HepG2 (cell line): ENCODE measurements around the gene SETD1B. TPM values are rescaled to one million over a fixed set of nuclear protein-coding genes. Genes with fewer than 3 reads are reported as not detected.
A peak's percentile ranks its signal among the peaks of the same experiment; 100 is the strongest.

Experiments used
- ATAC-seq: fragments of 200-7000 bp; cut with Tn5 transposase; 3 replicates; pipeline ENCODE4 v1.9.1; 2020; ENCODE audit warnings: mild to moderate bottlenecking, moderate library complexity
- BruUV-seq: library from RNA; stranded (reverse); fragments of 400-500 nt; replicated peaks from 2 replicates; lab custom pipeline; 2021; lab: Mats Ljungman, UMichigan
- CTCF ChIA-PET: fragments of 300-600 bp; formaldehyde crosslinking; extraction: SDS; loops from one replicate; lab custom pipeline; 2021; ENCODE audit warnings: low total read pairs, inconsistent platforms, low intra/inter-chr PET ratio; lab: Yijun Ruan, JAX
- POLR2A ChIA-PET: fragments of 350-600 bp; sonication (Branson Sonifier 250); formaldehyde crosslinking; loops from one replicate; lab custom pipeline; 2020; ENCODE audit warnings: antibody characterized with exemption, inconsistent platforms; lab: Yijun Ruan, JAX
- DNase-seq: peaks from one replicate; pipeline ENCODE4 v3.0.0-alpha.2; 2015; ENCODE audit warnings: low spot score
- FAIRE-seq: peaks from 3 replicates; lab custom pipeline; 2011; peaks lifted over from hg19 to GRCh38; lab: Jason Lieb, UNC
- H2AFZ ChIP-seq: one replicate; pipeline ENCODE4 v1.6.1; 2011; ENCODE audit warnings: low read length, inconsistent platforms
- H3K27ac ChIP-seq: fragments of 300-600 bp; 3 replicates; pipeline ENCODE4 v1.8.0; 2011; ENCODE audit warnings: mixed run types, mild to moderate bottlenecking, mixed read lengths, low read length, inconsistent platforms; ENCODE audit not compliant: insufficient read depth; ENCODE audit errors: extremely low read length
- H3K27me3 ChIP-seq, 2 experiments: fragments of 200-600 bp in 1 of 2; 2 replicates in 1 of 2; 3 replicates in 1 of 2; pipeline versions ENCODE4 v1.6.0 to v1.8.0; 2011; ENCODE audit warnings: low read length in 2 of 2, mild to moderate bottlenecking in 2 of 2, moderate library complexity in 2 of 2, inconsistent platforms in 1 of 2; ENCODE audit not compliant: insufficient read depth in 2 of 2, control insufficient read depth in 1 of 2
- H3K36me3 ChIP-seq, 2 experiments: fragments of 200-600 bp in 1 of 2; replicated peaks in 1 of 2; 2 replicates in 1 of 2; 3 replicates in 1 of 2; pipeline versions ENCODE4 v1.5.1 to v1.8.0; 2011; ENCODE audit warnings: low read length in 2 of 2, inconsistent platforms in 1 of 2; ENCODE audit not compliant: insufficient read depth in 2 of 2, control insufficient read depth in 1 of 2
- H3K4me1 ChIP-seq: 2 replicates; pipeline ENCODE4 v1.5.1; 2012; ENCODE audit warnings: low read length, inconsistent platforms; ENCODE audit not compliant: insufficient read depth
- H3K4me2 ChIP-seq: 2 replicates; pipeline ENCODE4 v1.6.0; 2011; ENCODE audit warnings: low read depth, low read length, inconsistent platforms
- H3K4me3 ChIP-seq, 3 experiments: fragments of 200-600 bp in 1 of 3; sonication (generic), shearing (Covaris generic) in 1 of 3; replicated peaks in 1 of 3; 2 replicates each; pipeline ENCODE4 v1.5.1; 2011 to 2016; ENCODE audit warnings: low read length in 3 of 3, inconsistent platforms in 2 of 3, low read depth in 2 of 3, mild to moderate bottlenecking in 2 of 3, control low read depth in 1 of 3, mixed read lengths in 1 of 3; ENCODE audit not compliant: insufficient read depth in 1 of 3
- H3K79me2 ChIP-seq: one replicate; pipeline ENCODE4 v1.6.1; 2011; ENCODE audit warnings: low read length, inconsistent platforms; ENCODE audit not compliant: insufficient read depth
- H3K9ac ChIP-seq: 2 replicates; pipeline ENCODE4 v1.6.0; 2011; ENCODE audit warnings: mild to moderate bottlenecking, low read depth, low read length, inconsistent platforms; ENCODE audit not compliant: insufficient read depth
- H3K9me3 ChIP-seq: 2 replicates; pipeline ENCODE4 v1.5.1; 2012; ENCODE audit warnings: mild to moderate bottlenecking, low read length
- H4K20me1 ChIP-seq: 2 replicates; pipeline ENCODE4 v1.6.0; 2011; ENCODE audit warnings: inconsistent platforms, mild to moderate bottlenecking, low read length, moderate library complexity; ENCODE audit not compliant: insufficient read depth
- AGO1 ChIP-seq: fragments of 200-400 bp; formaldehyde crosslinking; IDR thresholded peaks from 2 replicates; pipeline ENCODE4 v1.6.1; 2017; ENCODE audit warnings: mild to moderate bottlenecking, low read depth, low read length, moderate library complexity; ENCODE audit not compliant: poor library complexity, severe bottlenecking
- FOSL1 ChIP-seq: sonication (generic); formaldehyde crosslinking; IDR thresholded peaks from 2 replicates; pipeline ENCODE4 v1.9.0; 2021; ENCODE audit warnings: missing genetic modification reagents, borderline replicate concordance
- FOXA3 ChIP-seq: IDR thresholded peaks from 2 replicates; pipeline ENCODE4 v1.6.1; 2016; ENCODE audit warnings: missing genetic modification reagents, missing compliant biosample characterization
- PAWR ChIP-seq: sonication (generic); formaldehyde crosslinking; IDR thresholded peaks from 2 replicates; pipeline ENCODE4 v1.4.0; 2020; ENCODE audit warnings: missing genetic modification reagents, mild to moderate bottlenecking, borderline replicate concordance
- RBFOX2 ChIP-seq: fragments of 200-400 bp; formaldehyde crosslinking; IDR thresholded peaks from 2 replicates; pipeline ENCODE4 v1.6.1; 2017; ENCODE audit warnings: low read depth, mild to moderate bottlenecking, low read length
- RORA ChIP-seq: sonication (generic); formaldehyde crosslinking; IDR thresholded peaks from 2 replicates; pipeline ENCODE4 v1.5.0; 2020; ENCODE audit warnings: mild to moderate bottlenecking, missing genetic modification reagents, moderate library complexity
- SMARCC2 ChIP-seq: fragments of 450-650 bp; IDR thresholded peaks from 2 replicates; pipeline ENCODE4 v1.6.1; 2017; ENCODE audit warnings: antibody characterized with exemption, mild to moderate bottlenecking
- ZFY ChIP-seq: sonication (generic); formaldehyde crosslinking; IDR thresholded peaks from 2 replicates; pipeline ENCODE4 v1.4.0; 2020; ENCODE audit warnings: missing genetic modification reagents
- ZNF44 ChIP-seq: sonication (generic); formaldehyde crosslinking; IDR thresholded peaks from 2 replicates; pipeline ENCODE4 v1.5.1; 2020; ENCODE audit warnings: mild to moderate bottlenecking, missing genetic modification reagents
- ZNF530 ChIP-seq: sonication (generic); formaldehyde crosslinking; IDR thresholded peaks from 2 replicates; pipeline ENCODE4 v1.5.0; 2020; ENCODE audit warnings: low read depth, mild to moderate bottlenecking, missing genetic modification reagents
- ZNF678 ChIP-seq: sonication (generic); formaldehyde crosslinking; IDR thresholded peaks from 2 replicates; pipeline ENCODE4 v1.4.0; 2020; ENCODE audit warnings: mild to moderate bottlenecking, missing genetic modification reagents
- ZNF746 ChIP-seq: sonication (generic); formaldehyde crosslinking; IDR thresholded peaks from 2 replicates; pipeline ENCODE4 v1.8.0; 2022; ENCODE audit warnings: mild to moderate bottlenecking, missing genetic modification reagents
- whole genome bisulfite sequencing: methylation state at CpG from one replicate; pipeline ENCODE4 v1.1.6; 2017; ENCODE audit warnings: low lambda C conversion rate; 5-methylcytosine and 5-hydroxymethylcytosine counted together
- in situ Hi-C: cut with HindIII; loops from 2 replicates; pipeline ENCODE4 v1.10.0; 2017; ENCODE audit warnings: low pct_unique_long_range_greater_than_20kb; ENCODE audit not compliant: extremely low pct_ligation_motif_present
- intact Hi-C: fragments of 100-400 bp; cut with micrococcal nuclease; formaldehyde crosslinking; loops from one replicate; pipeline ENCODE4 v1.10.0; 2022; ENCODE audit not compliant: unreplicated experiment
- polyA plus RNA-seq, 8 experiments: library from polyadenylated mRNA; depleted of rRNA in 3 of 8; stranded (reverse) in 7 of 8; unstranded in 1 of 8; fragments of >200 nt; fragmentation: Illumina TruSeq in 4 of 8; extraction: Trizol in 4 of 8; gene quantifications; 2 replicates each; pipeline versions ENCODE4 v1.2.1 to v1.2.3, GENCODE V29; 2011 to 2016; ENCODE audit warnings: low read depth in 4 of 8, missing spikeins in 1 of 8, mixed read lengths in 1 of 8; ENCODE audit not compliant: insufficient read depth in 1 of 8
- total RNA-seq, 5 experiments: library from RNA; depleted of rRNA; stranded (reverse); fragments of >200 nt; fragmentation: Illumina TruSeq; extraction: Trizol; gene quantifications; 2 replicates each; pipeline ENCODE4 v1.2.3, GENCODE V29; 2016; ENCODE audit warnings: low read depth in 1 of 5
- TF ChIP-seq, protein P1 (sequence below): sonication (generic); formaldehyde crosslinking; IDR thresholded peaks from 2 replicates; pipeline ENCODE4 v1.4.0; 2020; ENCODE audit warnings: missing genetic modification reagents
- TF ChIP-seq, protein P2 (sequence below): sonication (generic); formaldehyde crosslinking; conservative IDR thresholded peaks from 2 replicates; pipeline ENCODE4 v1.8.0; 2022; ENCODE audit warnings: missing genetic modification reagents
- TF ChIP-seq, protein P3 (sequence below): sonication (generic); formaldehyde crosslinking; conservative IDR thresholded peaks from 2 replicates; pipeline ENCODE4 v1.4.0; 2020; ENCODE audit warnings: missing genetic modification reagents
- TF ChIP-seq, protein P4 (sequence below): sonication (generic); formaldehyde crosslinking; IDR thresholded peaks from 2 replicates; pipeline ENCODE4 v1.4.0; 2020; ENCODE audit warnings: missing genetic modification reagents

The SETD1B gene
- total and polyA plus RNA-seq, 2 of the 13 experiments (the other 11 are each of a cell fraction or from before 2014, with no cell fraction given): 1.1 to 1.4 TPM

- FAIRE-seq: no peak
- H3K27me3 ChIP-seq: no peaks in the 10 kb centered on the region
- no peak for TF ChIP-seq FOSL1 (CRISPR knock-in tag)
- TF ChIP-seq, protein P1, sequence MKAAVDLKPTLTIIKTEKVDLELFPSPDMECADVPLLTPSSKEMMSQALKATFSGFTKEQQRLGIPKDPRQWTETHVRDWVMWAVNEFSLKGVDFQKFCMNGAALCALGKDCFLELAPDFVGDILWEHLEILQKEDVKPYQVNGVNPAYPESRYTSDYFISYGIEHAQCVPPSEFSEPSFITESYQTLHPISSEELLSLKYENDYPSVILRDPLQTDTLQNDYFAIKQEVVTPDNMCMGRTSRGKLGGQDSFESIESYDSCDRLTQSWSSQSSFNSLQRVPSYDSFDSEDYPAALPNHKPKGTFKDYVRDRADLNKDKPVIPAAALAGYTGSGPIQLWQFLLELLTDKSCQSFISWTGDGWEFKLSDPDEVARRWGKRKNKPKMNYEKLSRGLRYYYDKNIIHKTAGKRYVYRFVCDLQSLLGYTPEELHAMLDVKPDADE (CRISPR knock-in tag): no peak
- no peak for TF ChIP-seq ZFY (CRISPR knock-in tag)
- 0 out of 2 replicates have a peak, but pooled peaks have one; percentile 31 for TF ChIP-seq RBFOX2
- no peak for TF ChIP-seq PAWR (CRISPR knock-in tag)
- TF ChIP-seq ZNF678 (CRISPR knock-in tag): no peak
- TF ChIP-seq, protein P2, sequence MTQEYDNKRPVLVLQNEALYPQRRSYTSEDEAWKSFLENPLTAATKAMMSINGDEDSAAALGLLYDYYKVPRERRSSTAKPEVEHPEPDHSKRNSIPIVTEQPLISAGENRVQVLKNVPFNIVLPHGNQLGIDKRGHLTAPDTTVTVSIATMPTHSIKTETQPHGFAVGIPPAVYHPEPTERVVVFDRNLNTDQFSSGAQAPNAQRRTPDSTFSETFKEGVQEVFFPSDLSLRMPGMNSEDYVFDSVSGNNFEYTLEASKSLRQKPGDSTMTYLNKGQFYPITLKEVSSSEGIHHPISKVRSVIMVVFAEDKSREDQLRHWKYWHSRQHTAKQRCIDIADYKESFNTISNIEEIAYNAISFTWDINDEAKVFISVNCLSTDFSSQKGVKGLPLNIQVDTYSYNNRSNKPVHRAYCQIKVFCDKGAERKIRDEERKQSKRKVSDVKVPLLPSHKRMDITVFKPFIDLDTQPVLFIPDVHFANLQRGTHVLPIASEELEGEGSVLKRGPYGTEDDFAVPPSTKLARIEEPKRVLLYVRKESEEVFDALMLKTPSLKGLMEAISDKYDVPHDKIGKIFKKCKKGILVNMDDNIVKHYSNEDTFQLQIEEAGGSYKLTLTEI (CRISPR knock-in tag): no peak
- TF ChIP-seq ZNF530 (CRISPR knock-in tag): no peak
- TF ChIP-seq, protein P3, sequence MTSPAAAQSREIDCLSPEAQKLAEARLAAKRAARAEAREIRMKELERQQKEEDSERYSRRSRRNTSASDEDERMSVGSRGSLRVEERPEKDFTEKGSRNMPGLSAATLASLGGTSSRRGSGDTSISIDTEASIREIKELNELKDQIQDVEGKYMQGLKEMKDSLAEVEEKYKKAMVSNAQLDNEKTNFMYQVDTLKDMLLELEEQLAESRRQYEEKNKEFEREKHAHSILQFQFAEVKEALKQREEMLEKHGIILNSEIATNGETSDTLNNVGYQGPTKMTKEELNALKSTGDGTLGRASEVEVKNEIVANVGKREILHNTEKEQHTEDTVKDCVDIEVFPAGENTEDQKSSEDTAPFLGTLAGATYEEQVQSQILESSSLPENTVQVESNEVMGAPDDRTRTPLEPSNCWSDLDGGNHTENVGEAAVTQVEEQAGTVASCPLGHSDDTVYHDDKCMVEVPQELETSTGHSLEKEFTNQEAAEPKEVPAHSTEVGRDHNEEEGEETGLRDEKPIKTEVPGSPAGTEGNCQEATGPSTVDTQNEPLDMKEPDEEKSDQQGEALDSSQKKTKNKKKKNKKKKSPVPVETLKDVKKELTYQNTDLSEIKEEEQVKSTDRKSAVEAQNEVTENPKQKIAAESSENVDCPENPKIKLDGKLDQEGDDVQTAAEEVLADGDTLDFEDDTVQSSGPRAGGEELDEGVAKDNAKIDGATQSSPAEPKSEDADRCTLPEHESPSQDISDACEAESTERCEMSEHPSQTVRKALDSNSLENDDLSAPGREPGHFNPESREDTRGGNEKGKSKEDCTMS (CRISPR knock-in tag): no peak
- no peak for TF ChIP-seq SMARCC2
- TF ChIP-seq AGO1: peak; percentile 85
- TF ChIP-seq, protein P4, sequence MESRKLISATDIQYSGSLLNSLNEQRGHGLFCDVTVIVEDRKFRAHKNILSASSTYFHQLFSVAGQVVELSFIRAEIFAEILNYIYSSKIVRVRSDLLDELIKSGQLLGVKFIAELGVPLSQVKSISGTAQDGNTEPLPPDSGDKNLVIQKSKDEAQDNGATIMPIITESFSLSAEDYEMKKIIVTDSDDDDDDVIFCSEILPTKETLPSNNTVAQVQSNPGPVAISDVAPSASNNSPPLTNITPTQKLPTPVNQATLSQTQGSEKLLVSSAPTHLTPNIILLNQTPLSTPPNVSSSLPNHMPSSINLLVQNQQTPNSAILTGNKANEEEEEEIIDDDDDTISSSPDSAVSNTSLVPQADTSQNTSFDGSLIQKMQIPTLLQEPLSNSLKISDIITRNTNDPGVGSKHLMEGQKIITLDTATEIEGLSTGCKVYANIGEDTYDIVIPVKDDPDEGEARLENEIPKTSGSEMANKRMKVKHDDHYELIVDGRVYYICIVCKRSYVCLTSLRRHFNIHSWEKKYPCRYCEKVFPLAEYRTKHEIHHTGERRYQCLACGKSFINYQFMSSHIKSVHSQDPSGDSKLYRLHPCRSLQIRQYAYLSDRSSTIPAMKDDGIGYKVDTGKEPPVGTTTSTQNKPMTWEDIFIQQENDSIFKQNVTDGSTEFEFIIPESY (CRISPR knock-in tag): 0 out of 2 replicates have a peak, but pooled peaks have one; percentile 24
- TF ChIP-seq FOXA3 (CRISPR knock-in tag): no peak
- no peak for TF ChIP-seq RORA (CRISPR knock-in tag)
- TF ChIP-seq ZNF44: no peak
- no peak for TF ChIP-seq ZNF746 (CRISPR knock-in tag)
These were observed 24.4 kb upstream of the SETD1B start for GRCh38 chr12:121779422-121779895.

More at GRCh38 chr12:121779422-121779895, 24.4 kb upstream of the SETD1B start:
- H3K9me3 ChIP-seq: no peaks in the 10 kb centered on the region
- peaks cover 1% of the 10 kb centered on the region for H3K79me2 ChIP-seq
- 0 out of 2 replicates have a peak, but pooled peaks cover 3% of the 10 kb centered on the region for H4K20me1 ChIP-seq
- intact Hi-C loops: no loop called here
- H3K4me1 ChIP-seq: peaks cover 24% of the 10 kb centered on the region
- DNase-seq (no peak), ATAC-seq (no peak)
- in situ Hi-C loops: no loop called here
- WGBS: 100% methylated on average over 1 of the region's 17 CpGs
- no peak overlapping the region for H3K4me2 ChIP-seq
- H2AFZ ChIP-seq: no peak overlapping the region
- ChIA-PET POLR2A (interaction anchor here (1.5 kb wide), 1 partner anchor 15 kb away, joined by 4 read pairs; no protein-coding TSS in a partner anchor), CTCF (interaction anchor here (6.1 kb wide), 1 partner anchor 14 kb away, joined by 66 read pairs; the partner anchor contains the start of gene RHOF)
- H3K9ac ChIP-seq: no peak overlapping the region
- no peak overlapping the region for H3K27ac ChIP-seq
- no TSS peak for BruUV-seq
- H3K36me3 ChIP-seq: peaks cover 0 to 7% of the 10 kb centered on the region in 2 experiments; a peak in 2 of 5 replicates
- H3K4me3 ChIP-seq: no peak overlapping the region
